OCI-LY1 (cell line): ENCODE measurements around the gene HNRNPM.

Experiments
- EZH2 ChIP-seq: fragments of 200-600 bp; sonication (generic), shearing (Covaris generic); IDR thresholded peaks from 2 replicates; pipeline ENCODE4 v1.8.0; 2017; ENCODE audit warnings: borderline replicate concordance, mixed run types, mild to moderate bottlenecking, antibody characterized with exemption, low read length, moderate library complexity, mixed read lengths
- TF ChIP-seq, protein P1 (sequence below): fragments of 200-600 bp; sonication (generic), shearing (Covaris generic); IDR thresholded peaks from 2 replicates; pipeline ENCODE4 v1.5.1; 2017; ENCODE audit warnings: mild to moderate bottlenecking, antibody characterized with exemption, low read length, moderate library complexity, mixed read lengths

GRCh38 chr19:8529369-8530006 lies 84.7 kb downstream of the HNRNPM start:
- TF ChIP-seq, protein P1, sequence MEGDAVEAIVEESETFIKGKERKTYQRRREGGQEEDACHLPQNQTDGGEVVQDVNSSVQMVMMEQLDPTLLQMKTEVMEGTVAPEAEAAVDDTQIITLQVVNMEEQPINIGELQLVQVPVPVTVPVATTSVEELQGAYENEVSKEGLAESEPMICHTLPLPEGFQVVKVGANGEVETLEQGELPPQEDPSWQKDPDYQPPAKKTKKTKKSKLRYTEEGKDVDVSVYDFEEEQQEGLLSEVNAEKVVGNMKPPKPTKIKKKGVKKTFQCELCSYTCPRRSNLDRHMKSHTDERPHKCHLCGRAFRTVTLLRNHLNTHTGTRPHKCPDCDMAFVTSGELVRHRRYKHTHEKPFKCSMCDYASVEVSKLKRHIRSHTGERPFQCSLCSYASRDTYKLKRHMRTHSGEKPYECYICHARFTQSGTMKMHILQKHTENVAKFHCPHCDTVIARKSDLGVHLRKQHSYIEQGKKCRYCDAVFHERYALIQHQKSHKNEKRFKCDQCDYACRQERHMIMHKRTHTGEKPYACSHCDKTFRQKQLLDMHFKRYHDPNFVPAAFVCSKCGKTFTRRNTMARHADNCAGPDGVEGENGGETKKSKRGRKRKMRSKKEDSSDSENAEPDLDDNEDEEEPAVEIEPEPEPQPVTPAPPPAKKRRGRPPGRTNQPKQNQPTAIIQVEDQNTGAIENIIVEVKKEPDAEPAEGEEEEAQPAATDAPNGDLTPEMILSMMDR = no peak
- TF ChIP-seq EZH2 = no peak
